Right ventricle myocardium inferior (tissue), 1 donor: ENCODE results near the gene IL3RA. TPM values are rescaled to one million over a fixed set of nuclear protein-coding genes. Genes with fewer than 3 reads are reported as not detected.
"Not testable (repeated sequence)": the region's sequence is repeated elsewhere in the genome, so short reads cannot be mapped to it uniquely, and the experiment has no call there.

Source experiments
- ATAC-seq: fragments of 200-7000 bp; cut with Tn5 transposase; one replicate; pipeline ENCODE4 v1.9.1; 2020; ENCODE audit warnings: mild to moderate bottlenecking, moderate library complexity
- DNase-seq: peaks from one replicate; pipeline ENCODE4 v3.0.0; 2021; ENCODE audit errors: missing footprints
- intact Hi-C: fragments of 100-400 bp; cut with DNase I; formaldehyde crosslinking; loops from one replicate; pipeline ENCODE4 v1.11.0; 2022
- total RNA-seq: library from RNA; stranded (reverse); fragmentation: NEBNext Ultra II Directional; extraction: Animal tissue kit (Norgen Biotek cat#: 25700); gene quantifications from one replicate; pipeline ENCODE4 v1.2.1, GENCODE V29; 2021
- donor health status: DM: no; HTN: yes; CAD: no; lungs with severe emphysema.

IL3RA gene
- total RNA-seq, 1 donor from 2014 or later = 8.1 TPM

DNA sequence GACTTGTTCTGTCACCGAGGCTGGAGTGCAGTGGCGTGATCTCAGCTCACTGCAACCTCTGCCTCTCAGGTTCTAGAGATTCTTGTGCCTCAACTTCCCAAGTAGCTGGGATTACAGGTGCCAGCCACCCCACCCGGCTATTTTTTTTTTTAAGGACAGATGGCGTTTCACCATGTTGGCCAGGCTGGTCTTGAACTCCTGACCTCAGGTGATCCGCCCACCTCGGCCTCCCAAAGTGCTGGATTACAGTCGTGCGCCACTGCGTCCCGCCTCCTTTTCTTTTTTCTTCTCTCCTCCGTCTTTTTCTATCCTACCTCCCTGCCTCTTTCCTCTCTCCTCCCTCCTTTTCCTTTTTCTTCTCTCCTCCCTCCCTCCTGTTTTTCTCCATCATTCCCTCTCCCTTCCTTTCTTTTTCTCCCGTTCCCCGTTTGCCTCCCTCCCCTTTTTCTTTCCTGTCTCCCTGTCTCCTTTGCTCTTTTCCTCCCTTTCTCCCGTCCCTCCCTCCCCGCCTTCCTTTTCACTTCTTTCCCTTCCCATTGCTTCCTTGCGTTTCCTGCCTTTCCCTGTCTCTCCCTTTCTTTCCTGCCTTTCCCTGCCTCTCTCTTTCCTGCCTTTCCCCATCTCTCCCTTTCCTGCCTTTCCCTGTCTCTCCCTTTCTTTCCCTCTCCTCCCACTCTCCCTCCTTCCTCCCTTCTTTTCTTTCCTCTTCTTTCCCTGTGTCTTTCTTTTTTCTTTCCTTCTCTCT is 57.5 kb downstream of the IL3RA start:
- DNase-seq (no peak), ATAC-seq (no peak)
- intact Hi-C loops = loop anchor here (2.0 to 5.0 kb wide), 4 partner anchors 61 to 1308 kb away; partner anchors contain the start of gene AKAP17A

GRCh38 chrX:1394731-1395501 is 58.3 kb downstream of the IL3RA start:
- ATAC-seq = no peak
- no peak for DNase-seq
- intact Hi-C loops = loop anchor here (5.0 kb wide), 2 partner anchors 1212 to 1307 kb away; no protein-coding TSS in a partner anchor

DNA sequence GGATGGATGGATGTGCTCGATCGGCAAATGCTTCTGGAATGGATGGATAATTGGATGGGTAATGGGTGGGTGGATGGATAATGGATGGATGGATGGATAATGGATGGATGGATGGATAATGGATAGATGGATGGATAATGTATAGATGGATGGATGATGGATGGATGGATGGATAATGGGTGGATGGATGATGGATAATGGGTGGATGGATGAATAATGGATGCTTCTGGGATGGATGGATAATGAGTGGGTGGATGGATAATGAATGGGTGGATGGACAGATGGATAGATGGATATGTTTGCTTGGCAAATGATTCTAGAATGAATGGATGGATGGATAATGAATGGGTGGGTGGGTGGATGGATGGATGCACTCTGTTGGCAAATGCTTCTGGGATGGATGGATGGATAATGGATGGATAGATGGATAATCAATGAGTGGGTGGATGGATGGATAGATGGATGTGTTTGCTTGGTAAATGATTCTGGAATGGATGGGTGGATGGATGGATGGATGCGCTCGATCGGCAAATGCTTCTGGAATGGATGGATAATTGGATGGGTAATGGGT is 59.1 kb downstream of the IL3RA start:
- no peak for DNase-seq
- intact Hi-C loops = no loop called here
- no peak for ATAC-seq

DNA sequence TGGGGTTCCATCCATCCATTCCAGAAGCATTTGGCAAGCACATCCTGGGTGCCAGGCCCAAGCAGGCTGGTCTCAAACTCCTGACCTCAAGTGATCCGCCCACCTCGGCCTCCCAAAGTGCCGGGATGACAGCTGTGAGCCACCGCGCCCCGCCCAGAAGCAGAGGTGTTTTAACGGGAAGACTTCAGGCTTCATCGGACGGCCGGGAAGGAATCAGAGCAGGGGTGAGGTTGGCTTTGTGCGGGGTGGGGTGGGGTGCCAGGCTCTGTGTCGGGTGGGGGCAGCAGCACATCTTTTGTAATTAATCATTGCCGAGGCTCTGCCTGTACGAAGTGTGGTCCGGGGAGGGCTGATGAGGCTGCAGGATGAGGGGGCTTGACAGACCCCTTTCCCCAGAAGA is 60.4 kb downstream of the IL3RA start:
- intact Hi-C loops = no loop called here
- DNase-seq (no peak), ATAC-seq (no peak)

DNA sequence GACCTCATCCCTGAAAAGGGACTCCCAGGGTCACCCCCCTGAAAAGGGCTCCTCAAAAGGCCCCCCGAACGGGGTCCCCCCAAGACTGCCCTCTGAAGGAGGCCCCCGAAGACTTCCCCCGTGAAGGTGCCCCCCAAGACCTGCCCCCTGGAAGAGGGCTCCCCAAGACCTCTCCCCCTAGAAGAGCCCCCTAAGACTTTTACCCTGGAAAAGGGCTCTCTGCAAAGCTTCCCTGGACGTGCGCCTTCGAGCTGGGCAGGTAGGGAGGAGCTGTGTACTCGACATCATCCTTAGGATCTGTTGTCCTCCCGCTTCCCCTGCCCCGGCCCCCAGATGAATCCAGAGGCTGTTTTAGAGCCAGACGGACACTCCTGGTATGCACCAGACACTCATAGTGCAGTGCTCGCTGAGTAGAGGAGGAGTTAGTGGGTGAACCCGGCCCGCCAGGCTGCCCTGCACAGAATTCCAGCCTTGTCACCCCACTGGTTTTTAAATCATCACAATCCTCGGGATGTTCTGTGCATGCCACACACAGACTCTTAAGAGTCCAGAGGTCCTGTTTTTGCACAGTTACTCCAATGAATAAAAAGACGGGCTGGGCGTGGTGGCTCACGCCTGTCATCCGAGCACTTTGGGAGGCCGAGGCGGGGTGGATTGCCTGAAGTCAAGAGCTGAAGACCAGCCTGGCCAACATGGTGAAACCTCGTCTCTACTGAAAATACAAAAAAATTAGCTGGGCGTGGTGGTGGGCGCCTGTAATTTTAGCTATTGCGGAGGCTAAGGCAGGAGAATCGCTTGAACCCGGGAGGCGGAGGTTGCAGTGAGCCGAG is 61.1 kb downstream of the IL3RA start:
- intact Hi-C loops = no loop called here
- ATAC-seq (no peak), DNase-seq (no peak)

GRCh38 chrX:1398431-1399340 is 62.1 kb downstream of the IL3RA start:
- intact Hi-C loops = no loop called here
- no peak for DNase-seq

GRCh38 chrX:1400049-1400448 is 63.5 kb downstream of the IL3RA start:
- no peak for ATAC-seq
- intact Hi-C loops = no loop called here
- DNase-seq = no peak

More at GRCh38 chrX:1398431-1399340, 62.1 kb downstream of the IL3RA start:
- no peak for ATAC-seq

GRCh38 chrX:1400742-1401471 is 64.3 kb downstream of the IL3RA start:
- DNase-seq (no peak), ATAC-seq (no peak)
- intact Hi-C loops = no loop called here

- ATAC-seq (peak; percentile 10), DNase-seq (no peak)
- intact Hi-C loops = no loop called here
Observed at GRCh38 chrX:1401611-1402430, 65.2 kb downstream of the IL3RA start.

DNA sequence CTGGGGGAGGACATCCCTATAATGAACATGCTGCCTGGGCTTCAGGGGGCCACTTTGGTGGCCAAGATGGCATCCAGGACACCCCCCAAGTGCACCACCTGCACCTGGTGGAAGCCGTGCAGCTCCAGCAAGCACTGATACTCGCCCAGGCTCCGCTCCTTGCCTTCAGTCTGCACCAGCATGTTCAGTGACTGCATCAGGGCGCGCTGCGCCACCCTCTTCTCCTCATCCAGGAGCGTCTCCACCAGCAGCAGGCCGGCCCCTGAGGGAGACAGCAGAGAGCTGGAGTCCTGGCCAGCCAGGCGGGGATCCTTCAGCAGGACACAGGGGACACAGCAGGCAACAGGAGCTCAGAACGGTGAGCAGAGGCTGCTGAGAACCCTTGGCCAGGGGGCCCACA is 66.6 kb downstream of the IL3RA start:
- intact Hi-C loops = no loop called here
- DNase-seq (no peak), ATAC-seq (no peak)

DNA sequence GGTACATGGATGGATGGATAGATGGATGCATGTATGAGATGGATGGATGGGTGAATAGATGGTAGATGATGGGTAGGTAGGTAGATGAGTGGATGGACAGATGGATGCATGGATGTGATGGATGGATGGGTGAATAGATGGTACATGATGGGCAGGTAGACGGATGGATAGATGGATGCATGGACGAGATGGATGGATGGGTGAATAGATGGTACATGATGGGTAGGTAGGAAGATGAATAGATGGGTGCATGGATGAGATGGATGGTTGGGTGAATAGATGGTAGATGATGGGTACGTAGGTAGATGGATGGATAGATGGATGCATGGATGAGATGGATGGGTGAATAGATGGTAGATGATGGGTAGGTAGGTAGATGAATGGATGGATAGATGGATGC is 67.3 kb downstream of the IL3RA start:
- DNase-seq, ATAC-seq, intact Hi-C loops: not testable (repeated sequence)

DNA sequence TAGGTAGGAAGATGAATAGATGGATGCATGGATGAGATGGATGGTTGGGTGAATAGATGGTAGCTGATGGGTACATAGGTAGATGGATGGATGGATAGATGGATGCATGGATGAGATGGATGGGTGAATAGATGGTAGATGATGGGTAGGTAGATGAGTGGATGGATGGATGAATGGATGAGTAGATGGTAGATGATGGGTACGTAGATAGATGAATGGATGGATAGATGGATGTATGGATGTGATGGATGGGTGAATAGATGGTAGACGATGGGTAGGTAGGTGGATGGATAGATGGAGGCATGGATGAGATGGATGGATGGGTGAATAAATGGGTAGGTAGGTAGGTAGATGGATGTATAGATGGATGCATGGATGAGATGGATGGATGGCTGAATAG is 69.2 kb downstream of the IL3RA start:
- ATAC-seq, intact Hi-C loops, DNase-seq: not testable (repeated sequence)

- ATAC-seq = no peak
- no peak for DNase-seq
- intact Hi-C loops = no loop called here
Observed at GRCh38 chrX:1407035-1407434, 70.5 kb downstream of the IL3RA start.

DNA sequence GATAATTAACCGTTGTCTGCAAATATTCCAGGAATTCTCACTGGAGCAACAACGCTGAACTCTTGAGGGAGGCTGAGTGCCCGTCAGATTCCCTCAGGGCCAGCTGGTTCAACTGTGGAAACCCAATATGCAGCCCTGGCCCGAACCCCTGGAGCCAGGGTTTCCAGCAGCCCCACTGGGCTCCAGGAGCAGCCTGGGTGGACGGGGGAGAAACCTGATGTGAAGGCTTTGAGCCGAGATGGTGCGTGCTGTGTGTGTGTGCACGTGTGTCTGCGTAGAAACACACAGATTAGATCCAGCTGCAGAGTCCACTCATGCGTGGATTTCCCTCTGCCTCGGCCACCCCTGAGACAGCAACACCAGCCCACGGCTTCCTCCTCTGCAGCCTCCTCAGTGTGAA is 74.7 kb downstream of the IL3RA start:
- intact Hi-C loops = no loop called here
- DNase-seq (no peak), ATAC-seq (no peak)

GRCh38 chrX:1412551-1413161 is 76.1 kb downstream of the IL3RA start:
- ATAC-seq (no peak), DNase-seq (no peak)
- intact Hi-C loops = no loop called here

GRCh38 chrX:1416327-1416784 is 79.8 kb downstream of the IL3RA start:
- intact Hi-C loops = no loop called here
- ATAC-seq = no peak
- no peak for DNase-seq
